Posterior cingulate gyrus (tissue), 11 donors: ENCODE measurements around the gene KCNQ1.
A peak's percentile ranks its signal among the peaks of the same experiment; 100 is the strongest.

Experiments
- DNase-seq, 10 donors: peaks; one replicate each; pipeline versions ENCODE4 v3.0.0 to v3.0.0-alpha.2; 2020 to 2021; ENCODE audit warnings: mixed read lengths in 3 of 10
- intact Hi-C: fragments of 100-400 bp; cut with DNase I; formaldehyde crosslinking; loops from one replicate; pipeline ENCODE4 v1.15.1; 2023

The KCNQ1 gene

DNA sequence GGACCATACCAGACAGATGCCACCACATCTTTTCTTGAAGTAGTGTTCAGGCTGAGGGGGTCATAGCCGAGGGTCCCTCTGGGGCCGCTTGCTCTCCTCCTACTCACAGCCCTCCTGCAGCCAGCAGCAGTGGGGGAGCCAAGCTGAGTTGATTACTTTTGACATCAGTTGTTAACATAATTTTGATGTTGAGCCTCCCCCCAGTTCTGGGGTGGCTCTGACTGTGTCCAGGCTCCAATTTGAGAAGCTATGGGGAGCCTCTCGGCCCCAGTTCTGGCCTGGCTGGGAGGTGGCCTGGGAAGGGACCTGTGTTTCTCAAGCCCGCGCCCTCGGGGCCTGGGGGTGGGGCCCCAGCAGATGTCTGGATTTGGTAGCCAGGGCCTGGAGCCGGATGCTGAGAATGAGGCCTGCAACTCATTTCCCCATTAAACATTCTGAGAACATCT is 207.0 kb downstream of the KCNQ1 start:
- no peak for DNase-seq
- intact Hi-C loops, result no loop called here

DNA sequence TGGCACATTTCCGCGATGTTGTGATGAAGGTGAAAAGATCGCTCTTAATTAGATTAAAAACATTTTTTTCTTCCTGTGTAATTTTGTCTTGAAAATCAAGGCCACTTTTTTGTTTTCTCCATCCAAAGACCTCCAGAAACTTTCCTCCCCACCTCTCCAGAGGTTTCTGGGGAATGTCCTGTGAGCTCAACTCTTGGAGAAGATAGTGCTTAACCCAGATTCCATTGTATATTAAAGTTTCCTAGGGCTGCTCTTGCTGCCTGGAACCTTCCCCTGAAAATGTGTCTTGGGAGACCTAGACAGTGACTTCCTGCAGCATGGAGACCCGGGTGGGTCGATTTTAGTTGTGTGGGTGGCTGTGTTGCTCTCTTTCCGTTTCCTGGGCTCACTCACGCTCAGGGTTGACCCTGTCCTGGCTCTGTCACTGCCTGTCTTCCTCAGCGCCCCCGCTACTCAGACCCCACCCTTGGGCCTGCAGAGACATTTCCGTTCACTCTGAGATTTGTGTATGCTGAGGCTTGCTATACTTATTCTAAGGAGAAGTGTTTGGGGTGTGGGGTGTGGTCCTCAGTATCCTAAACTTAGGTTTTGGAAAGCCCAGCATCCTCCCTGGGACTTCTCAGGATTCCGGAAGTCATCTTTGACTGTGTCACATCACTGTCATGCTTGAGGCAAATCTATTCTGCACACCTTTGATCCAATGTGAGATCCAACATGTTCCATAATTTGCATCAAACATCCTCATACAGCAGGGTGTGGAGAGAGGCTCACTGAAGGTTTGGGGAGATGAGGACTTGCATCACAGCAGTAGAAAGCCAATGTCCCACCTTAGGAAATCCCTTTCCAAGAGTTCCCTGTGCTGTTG is 207.8 kb downstream of the KCNQ1 start:
- no peak for DNase-seq

DNA sequence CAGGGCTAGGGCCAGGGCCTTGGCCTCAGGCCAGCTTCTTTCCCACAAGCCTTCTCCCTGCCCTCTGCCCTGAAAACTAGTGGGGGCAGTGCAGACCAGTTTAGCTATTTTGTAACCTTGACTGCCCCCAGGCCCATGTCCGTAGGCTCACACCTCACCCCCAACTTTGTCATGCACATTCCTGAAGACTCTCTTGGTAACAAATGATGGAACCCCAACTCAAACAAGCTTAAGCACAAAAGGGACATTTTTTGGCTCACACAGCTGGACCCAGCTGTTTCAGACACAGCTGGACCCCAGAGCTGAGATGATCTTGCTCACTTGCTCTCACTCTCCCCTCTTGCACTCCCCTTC is 208.4 kb downstream of the KCNQ1 start:
- no peak for DNase-seq
- intact Hi-C loops, result no loop called here

More for the DNA sequence above, 207.8 kb downstream of the KCNQ1 start:
- intact Hi-C loops, result no loop called here

DNA sequence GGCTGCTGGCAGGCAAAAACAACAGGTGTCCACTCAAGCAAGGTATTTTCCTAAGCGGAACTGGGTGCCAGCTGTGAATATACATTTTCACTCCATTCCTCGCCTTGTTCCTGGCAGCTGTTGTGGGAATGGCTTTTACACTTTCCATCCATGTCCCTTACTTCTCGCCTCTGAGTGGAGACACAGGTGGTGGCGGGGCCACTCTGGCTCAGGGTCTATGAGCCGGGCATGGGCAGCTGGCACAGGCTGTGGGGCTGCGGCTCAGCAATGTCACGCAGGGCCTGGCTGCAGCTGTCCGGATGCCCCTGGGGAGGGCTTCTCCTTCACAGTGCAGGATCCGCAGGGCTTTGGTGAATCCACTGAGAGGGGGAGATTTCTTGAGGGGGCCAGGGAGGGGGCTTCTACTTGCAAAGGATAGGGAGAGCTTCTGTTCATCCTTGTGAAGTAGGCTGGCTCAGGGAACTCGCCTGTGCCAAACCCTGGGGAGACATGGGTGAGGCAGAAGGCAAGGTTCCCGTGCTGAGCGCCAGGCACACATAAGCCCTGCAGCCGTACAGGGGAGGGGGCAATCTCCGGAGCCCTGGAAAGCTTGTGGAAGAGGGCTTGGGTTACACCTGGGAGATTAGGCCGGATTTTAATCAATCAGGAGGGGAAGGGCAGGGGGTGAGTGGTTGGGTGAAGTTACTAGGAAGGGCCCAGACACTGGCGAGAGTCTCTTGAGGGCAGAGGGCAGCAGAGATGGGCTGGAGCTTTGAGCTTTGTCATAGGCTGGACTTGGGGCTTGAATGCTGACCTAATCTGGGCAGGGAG is 209.3 kb downstream of the KCNQ1 start:
- intact Hi-C loops, result no loop called here
- peak in 1 of 10 donors; percentile 77 for DNase-seq

DNA sequence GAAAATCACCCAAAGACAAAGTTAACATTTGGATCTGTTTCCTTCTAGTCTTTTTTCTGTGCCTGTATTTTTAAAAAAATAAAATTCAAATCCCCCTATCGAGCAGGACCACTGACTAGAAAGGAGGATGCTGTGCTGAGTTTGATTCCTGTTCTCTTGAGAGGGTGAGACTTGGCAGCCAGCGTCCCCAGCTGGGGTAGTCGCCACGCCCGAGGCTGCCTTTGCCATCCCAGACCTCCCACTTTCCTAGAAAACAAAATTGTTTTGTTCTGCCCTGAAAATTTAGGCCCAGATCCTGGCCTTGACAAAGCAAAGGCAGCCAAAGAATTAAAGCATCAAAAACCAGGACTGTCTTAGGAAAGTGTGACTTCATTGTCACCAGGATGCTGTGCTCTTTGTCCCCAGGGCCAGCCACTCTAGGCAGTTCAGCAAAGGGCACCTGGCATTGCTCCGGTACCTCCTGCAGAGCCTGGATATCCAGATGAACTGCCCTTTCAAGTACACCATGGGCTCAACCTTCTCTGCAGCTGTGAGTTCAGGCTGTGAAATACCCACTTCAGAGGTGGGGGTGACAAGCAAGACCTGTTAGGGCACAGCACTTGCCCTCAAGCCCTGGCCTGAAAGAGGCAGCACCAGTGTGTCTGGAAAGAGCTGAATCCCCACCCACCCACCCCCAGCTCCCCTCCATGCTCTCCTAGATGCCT is 210.4 kb downstream of the KCNQ1 start:
- intact Hi-C loops, result no loop called here
- DNase-seq, result no peak

DNA sequence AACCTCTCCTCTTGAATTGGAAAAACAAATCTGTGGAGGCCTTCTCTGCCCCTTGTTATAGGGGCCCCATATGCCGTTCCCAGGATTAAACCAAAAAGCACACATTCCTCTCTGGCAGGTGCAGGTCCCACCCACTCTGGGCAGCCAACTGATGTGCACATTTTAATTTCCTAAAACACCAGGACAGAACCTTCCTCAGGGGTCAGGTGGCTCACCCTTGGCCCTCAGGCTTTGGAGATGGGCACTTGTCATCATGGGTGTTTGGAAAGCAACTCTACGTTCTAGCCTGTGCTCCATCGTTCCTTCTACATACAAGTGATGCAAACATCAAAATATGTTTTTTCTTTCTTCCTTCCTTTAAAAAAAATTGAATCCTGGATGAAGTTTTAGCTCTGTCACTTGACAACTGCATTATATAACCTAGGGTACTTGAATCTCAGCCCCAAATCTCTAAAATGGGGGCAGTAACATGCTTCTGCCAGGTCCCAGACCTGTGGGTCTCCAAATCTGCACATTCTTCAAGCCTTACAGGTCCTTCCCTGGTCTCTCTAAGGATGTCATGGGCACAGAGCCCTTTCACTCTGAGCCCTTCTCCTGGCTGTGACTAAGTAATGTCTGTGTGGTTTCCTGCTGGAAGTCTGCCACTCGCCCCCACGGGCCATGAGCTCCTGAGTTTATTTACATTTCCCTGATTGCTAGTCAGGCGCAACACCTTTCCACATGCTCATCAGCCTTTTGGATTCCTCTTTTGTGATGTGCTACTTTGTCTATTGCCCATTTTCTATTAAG is 211.2 kb downstream of the KCNQ1 start:
- intact Hi-C loops, result no loop called here
- no peak for DNase-seq

DNA sequence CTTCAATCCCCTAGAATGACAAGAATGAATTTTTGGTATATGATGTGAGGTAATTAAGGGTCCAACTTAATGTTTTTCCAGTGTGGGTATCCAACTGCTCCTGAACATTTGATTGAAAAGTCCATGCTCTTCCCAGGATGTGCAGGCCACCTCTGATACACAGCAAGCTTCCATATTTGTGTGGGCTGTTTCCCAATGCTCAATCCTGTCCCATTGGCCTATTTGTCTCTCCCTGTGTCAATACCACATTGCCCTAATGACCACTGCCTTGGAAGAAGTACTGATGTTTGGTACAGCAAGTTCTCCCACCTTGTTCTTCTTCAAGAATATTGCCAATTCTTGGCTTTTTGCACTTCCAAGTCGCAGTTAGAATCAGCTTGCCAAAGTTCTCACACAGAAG is 212.1 kb downstream of the KCNQ1 start:
- intact Hi-C loops, result no loop called here
- DNase-seq, result no peak

DNA sequence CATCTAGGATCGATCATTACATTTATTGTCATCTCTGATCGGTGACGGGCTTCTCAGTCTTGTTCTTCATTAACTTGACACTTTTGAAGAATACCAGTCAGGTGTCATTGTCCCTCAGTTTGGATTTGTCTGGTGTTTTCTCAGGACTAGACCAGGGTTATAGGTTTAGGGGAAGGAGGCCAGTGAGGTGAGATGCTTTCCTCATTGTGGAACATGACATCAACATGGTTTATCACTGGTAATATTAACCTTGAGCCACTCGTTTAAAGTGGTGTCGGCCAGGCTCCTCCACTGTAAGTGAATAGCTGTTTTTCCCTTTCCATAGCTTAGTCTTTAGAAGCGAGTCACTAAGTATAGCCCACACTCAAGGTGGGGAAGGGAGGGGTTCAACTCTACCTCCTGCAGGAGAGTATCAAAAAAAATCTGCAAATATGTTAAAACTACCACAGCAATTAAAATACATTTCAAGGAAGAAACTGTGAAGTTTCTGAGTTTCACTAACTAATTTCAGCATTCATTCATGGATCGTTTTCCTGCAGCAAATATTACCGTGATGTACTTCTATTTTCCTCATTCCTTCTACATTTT is 213.0 kb downstream of the KCNQ1 start:
- intact Hi-C loops, result no loop called here
- no peak for DNase-seq

DNA sequence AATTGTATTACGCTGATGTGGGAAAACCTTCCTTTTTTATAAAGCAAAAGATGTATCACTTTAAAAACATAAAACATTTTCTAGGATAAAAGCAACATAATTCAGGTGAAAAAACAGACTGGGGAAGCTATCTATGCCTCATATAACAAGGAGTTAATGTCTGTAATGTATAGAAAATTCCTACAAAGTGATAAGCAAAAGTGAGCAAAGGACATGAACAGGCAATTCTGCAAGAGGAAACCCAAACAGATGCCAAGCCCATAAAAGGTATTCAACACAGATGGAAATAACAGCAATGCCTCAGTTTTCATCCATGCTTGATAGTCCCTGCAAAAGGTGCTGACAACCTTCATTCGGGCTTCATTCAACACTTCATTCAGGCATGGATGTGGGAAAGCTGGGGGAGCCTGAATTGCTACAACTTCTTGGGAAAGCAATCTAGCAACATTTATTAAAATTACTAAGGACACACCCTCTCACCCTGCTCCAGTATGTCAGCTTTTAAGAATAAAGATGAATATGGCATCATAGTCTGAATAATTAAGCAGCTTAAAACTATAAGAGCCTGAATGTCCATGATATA is 215.6 kb downstream of the KCNQ1 start:
- intact Hi-C loops, result no loop called here
- DNase-seq, result no peak

DNA sequence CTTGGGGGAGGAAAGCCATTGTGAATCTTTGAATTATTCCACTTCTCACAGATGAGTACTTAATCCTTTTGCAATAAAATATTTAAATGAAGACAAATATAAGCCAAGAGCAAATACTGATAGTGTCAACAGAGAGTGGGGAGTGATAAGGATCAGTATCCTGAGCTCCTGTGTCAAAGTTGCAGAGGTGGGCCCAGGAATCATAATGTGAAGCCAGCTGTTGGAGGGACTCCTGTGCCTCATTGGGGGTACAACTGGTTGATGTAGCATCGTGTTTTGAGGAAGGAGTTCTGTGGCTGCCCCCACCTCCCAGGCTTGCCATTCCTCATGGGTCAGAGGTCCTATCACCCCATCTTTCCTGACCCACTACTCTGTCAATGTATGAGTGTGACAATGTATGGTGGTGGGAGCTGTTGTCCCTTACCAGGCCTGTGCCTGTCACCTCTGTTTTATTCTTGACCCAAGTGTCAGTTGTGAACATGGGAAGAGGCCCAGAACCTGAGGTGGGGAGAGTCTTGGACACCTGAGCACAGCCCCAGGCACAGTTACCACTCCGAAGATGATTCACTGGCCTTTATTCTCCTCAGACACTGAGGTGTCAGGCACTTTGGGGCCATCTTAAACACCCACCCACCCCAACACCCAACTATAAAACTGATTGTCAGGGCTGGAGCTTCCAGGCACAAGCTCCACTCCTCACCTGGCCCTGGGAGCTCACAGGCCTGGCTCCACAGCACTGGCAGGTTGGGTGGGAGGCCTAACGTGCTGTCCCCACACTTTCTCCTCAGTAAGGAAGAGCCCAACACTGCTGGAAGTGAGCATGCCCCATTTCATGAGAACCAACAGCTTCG is 216.6 kb downstream of the KCNQ1 start:
- intact Hi-C loops, result no loop called here
- no peak for DNase-seq

DNA sequence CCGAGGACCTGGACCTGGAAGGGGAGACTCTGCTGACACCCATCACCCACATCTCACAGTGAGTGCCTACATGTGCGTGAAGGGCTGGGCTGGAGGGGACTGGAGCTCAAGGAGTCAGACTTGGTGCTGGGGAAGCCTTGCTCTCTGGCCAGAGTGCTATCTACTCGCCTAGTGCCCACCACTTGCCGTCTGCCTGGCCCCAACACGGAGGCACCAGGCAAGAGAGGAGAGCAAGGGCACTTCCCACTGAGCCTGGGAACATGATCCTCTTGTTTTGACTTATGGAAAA is 217.2 kb downstream of the KCNQ1 start:
- intact Hi-C loops, result no loop called here
- DNase-seq, result peak in 1 of 10 donors; percentile 62

DNA sequence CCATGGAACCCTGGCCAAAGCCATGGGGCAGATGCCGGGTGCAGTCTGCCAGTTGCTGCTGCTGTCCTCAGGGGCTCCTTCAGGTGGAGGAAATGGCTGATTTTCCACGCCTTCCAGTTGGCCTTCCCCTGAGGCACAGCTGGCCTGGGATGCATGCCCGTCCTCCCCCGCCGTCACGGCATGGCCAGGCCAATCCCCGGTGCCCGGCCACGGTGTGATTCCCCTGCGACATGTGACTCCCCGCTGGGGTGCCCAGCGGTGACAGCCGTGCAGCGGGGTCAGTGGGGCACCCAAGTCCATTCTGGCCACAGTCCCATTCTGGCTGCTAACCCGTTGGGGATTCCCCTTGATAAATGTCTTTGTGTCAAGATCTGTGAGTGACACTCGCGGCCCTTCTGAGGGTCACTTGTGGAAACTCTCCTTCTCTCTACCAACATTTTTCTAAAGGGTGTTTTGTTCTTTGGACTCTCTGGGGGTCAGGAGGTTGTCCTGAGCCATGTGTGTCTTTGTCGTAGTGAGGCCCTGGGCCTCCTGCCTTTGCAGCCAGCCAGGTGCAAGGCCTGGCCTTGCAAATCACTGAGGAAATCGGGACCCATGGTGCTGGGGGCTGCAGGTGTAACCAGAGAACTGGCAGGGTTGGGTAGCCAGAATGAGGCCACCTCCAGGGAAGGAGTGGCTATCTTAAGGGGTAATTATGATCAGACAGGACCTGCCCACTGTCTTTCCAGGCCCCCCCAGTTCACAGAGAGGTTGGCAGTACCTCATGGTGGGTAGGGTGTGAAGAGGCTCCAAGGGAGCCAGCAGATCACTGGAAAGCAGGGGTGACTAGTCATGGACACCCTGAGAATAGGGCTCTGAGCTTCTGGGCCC is 217.9 kb downstream of the KCNQ1 start:
- peak in 1 of 10 donors; percentile 64 for DNase-seq
- intact Hi-C loops, result no loop called here

DNA sequence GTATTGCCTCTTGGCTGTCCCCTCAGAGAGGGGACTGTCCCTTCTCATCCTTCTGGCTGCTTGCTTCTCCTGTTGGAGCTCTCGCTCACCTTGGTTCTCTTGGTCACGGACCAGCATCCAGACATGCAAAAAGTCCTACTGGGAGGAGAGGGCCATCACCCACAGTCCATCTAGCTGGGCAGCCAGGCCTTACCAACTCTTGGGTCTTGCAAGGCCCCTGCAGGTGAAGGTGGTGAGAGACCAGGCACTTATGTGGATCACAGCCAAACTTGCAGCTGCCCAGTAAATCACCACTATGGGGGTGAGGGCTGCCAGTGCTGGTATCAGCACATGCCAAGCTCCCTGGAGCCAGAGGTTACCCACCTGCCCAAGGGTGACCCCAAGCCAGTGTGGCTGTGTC is 218.7 kb downstream of the KCNQ1 start:
- intact Hi-C loops, result no loop called here
- peak in 1 of 10 donors; percentile 44 for DNase-seq

DNA sequence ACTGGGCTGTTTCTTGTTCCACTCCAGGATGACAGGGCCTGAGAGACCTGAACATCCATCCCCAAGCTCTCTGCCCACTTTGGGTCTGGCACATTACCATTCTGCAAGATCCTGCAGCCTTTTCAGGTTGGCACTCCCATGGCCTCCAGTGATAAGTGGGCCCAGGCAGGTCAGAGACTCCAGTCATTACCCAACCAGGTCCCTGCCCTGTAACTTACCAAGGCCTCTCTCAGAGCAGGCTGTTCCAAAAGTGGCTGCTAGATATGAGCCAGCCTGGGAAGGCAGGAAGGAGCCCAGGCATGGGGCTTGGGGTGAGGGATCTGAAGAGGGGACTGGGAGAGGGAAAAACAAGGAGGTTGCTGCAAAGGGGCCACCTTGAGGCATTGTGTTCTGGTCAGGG is 219.1 kb downstream of the KCNQ1 start:
- peak in 1 of 10 donors; percentile 52 for DNase-seq
- intact Hi-C loops, result no loop called here

DNA sequence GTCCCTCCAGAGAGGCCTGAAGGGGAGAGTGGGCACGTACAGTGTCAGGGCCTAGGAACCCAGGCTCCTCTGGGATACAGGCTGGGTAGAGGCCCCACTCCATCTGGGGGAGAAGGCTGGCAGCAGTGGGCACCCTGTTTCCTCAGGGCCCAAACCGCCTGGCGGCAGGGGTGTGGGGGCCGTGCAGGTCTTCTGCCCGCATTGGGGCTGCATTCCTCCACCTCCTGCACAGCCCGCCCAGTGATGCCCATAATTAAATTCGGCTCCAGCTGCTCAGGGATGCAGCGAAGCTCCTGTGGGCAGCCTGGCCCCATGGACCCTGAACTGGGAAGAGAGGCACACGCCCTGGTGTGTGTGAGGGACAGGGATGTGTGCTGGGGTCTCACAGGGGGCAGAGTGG is 219.6 kb downstream of the KCNQ1 start:
- intact Hi-C loops, result no loop called here
- peak in 1 of 10 donors; percentile 52 for DNase-seq

DNA sequence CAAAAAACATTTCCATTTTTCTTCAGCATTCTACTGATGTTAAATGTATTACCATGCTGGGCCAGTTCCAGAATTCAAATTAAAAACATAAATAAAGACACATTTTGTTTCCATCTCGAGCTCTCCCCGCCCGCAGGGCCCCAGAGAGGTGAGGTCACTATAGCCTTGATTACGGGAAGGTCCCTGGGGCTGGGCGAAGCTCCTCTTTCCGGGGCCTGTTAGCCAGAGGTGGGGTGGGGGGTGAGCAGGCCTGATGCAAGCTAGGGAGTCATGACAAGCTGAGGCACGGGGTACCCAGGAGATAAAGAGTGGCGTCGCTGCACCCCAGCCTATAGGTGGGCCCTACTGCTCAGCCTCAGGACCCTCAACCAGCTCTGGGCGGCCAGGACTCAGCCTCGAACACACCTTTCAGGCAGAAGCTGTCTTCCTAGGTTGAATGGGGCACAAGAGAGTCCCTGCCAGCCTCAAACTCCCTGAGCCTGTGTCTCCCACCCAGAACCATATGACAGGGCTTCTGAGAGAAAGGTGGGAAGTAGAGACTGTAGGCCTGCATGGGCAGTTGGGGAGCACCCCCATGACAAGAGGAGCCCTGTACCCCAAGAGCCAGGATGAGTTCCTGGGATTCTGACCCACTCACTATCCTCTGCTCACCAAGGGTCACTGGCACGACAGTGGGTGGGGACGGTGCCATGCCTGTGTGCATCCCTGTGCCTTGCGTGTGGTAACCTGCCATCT is 220.2 kb downstream of the KCNQ1 start:
- intact Hi-C loops, result no loop called here
- DNase-seq, result peak in 1 of 10 donors; percentile 72
